Endothelial cell of umbilical vein (primary cell): ENCODE results near the gene COMT. TPM values are rescaled to one million over a fixed set of nuclear protein-coding genes. Genes with fewer than 3 reads are reported as not detected.

Experiments
- BruUV-seq: library from RNA; stranded (reverse); fragments of 400-500 nt; replicated peaks from 2 replicates; lab custom pipeline; 2021; lab: Mats Ljungman, UMichigan
- CTCF ChIA-PET: fragments of 300-600, 350-600 bp; sonication (Branson Sonifier 250); formaldehyde crosslinking; loops from one replicate; lab custom pipeline; 2021; ENCODE audit warnings: antibody characterized with exemption, inconsistent platforms; lab: Charles Lee
- POLR2A ChIA-PET: fragments of 300-600, 350-600 bp; sonication (Branson Sonifier 250); formaldehyde crosslinking; loops from one replicate; lab custom pipeline; 2021; ENCODE audit warnings: antibody characterized with exemption, inconsistent platforms; lab: Charles Lee
- DNase-seq: peaks from one replicate; pipeline ENCODE4 v3.0.0-alpha.2; 2011; ENCODE audit warnings: low read depth, low spot score
- FAIRE-seq: peaks from 2 replicates; lab custom pipeline; 2011; peaks lifted over from hg19 to GRCh38; lab: Jason Lieb, UNC
- H2AFZ ChIP-seq: 2 replicates; pipeline ENCODE4 v1.6.0; 2012; ENCODE audit warnings: low read depth, low read length, control low read depth, inconsistent platforms
- H3K27ac ChIP-seq: 2 replicates; pipeline ENCODE4 v1.5.1; 2011; ENCODE audit warnings: low read depth, mild to moderate bottlenecking, control low read depth, low read length, moderate library complexity; ENCODE audit not compliant: insufficient read depth
- H3K27me3 ChIP-seq, 2 experiments: 2 replicates each; pipeline versions ENCODE4 v1.6.0 to v1.6.1; 2011; ENCODE audit warnings: low read length in 2 of 2, mixed read lengths in 1 of 2; ENCODE audit not compliant: control insufficient read depth in 2 of 2, insufficient read depth in 2 of 2
- H3K36me3 ChIP-seq, 2 experiments: 2 replicates in 1 of 2; 3 replicates in 1 of 2; pipeline ENCODE4 v1.5.1; 2011; ENCODE audit warnings: low read length in 2 of 2, mild to moderate bottlenecking in 1 of 2, moderate library complexity in 1 of 2; ENCODE audit not compliant: control insufficient read depth in 2 of 2, insufficient read depth in 2 of 2; ENCODE audit errors: extremely low read depth in 1 of 2
- H3K4me1 ChIP-seq: 3 replicates; pipeline ENCODE4 v1.5.1; 2011; ENCODE audit warnings: mild to moderate bottlenecking, low read length; ENCODE audit not compliant: control insufficient read depth, insufficient read depth; ENCODE audit errors: extremely low read depth
- H3K4me2 ChIP-seq: 2 replicates; pipeline ENCODE4 v1.6.1; 2011; ENCODE audit warnings: low read length, control low read depth, mixed read lengths; ENCODE audit not compliant: insufficient read depth
- H3K4me3 ChIP-seq, 3 experiments: fragments of 200-600 bp in 1 of 3; sonication (generic), shearing (Covaris generic) in 1 of 3; replicated peaks in 1 of 3; 2 replicates each; pipeline ENCODE4 v1.5.1; 2011 to 2016; ENCODE audit warnings: control low read depth in 3 of 3, low read length in 3 of 3, mild to moderate bottlenecking in 2 of 3, inconsistent platforms in 1 of 3, low read depth in 1 of 3, moderate library complexity in 1 of 3; ENCODE audit not compliant: insufficient read depth in 1 of 3
- H3K79me2 ChIP-seq: 2 replicates; pipeline ENCODE4 v1.6.0; 2012; ENCODE audit warnings: low read length, inconsistent platforms; ENCODE audit not compliant: control insufficient read depth, insufficient read depth
- H3K9ac ChIP-seq: replicated peaks from 2 replicates; pipeline ENCODE3; 2011; ENCODE audit warnings: low read length, control low read depth; ENCODE audit not compliant: insufficient read depth; ENCODE audit errors: extremely low read depth
- H3K9me1 ChIP-seq: replicated peaks from 3 replicates; pipeline ENCODE4 v1.6.0; 2011; ENCODE audit warnings: mild to moderate bottlenecking, low read length; ENCODE audit not compliant: control insufficient read depth, insufficient read depth; ENCODE audit errors: extremely low read depth
- H3K9me3 ChIP-seq: replicated peaks from 2 replicates; pipeline ENCODE4 v1.5.1; 2012; ENCODE audit warnings: low read length, inconsistent platforms; ENCODE audit not compliant: control insufficient read depth, insufficient read depth
- H4K20me1 ChIP-seq: replicated peaks from 2 replicates; pipeline ENCODE3; 2011; ENCODE audit warnings: mild to moderate bottlenecking, low read length; ENCODE audit not compliant: control insufficient read depth, insufficient read depth; ENCODE audit errors: extremely low read depth
- CTCF ChIP-seq, 2 donors: IDR thresholded peaks; 1 replicate in 1 of 2; 2 replicates in 1 of 2; pipeline ENCODE4 v1.5.1; 2011; ENCODE audit warnings: low read length in 2 of 2, mild to moderate bottlenecking in 2 of 2, moderate library complexity in 2 of 2, control low read depth in 1 of 2, inconsistent platforms in 1 of 2, low read depth in 1 of 2; ENCODE audit not compliant: insufficient read depth in 1 of 2; ENCODE audit errors: extremely low read depth in 1 of 2
- EZH2 ChIP-seq: IDR thresholded peaks from 2 replicates; pipeline ENCODE4 v1.6.1; 2012; ENCODE audit warnings: borderline replicate concordance, low read depth, mild to moderate bottlenecking, moderate library complexity, low read length, inconsistent platforms; ENCODE audit not compliant: severe bottlenecking
- FOS ChIP-seq: IDR thresholded peaks from 2 replicates; pipeline ENCODE4 v1.6.1; 2011; ENCODE audit warnings: mild to moderate bottlenecking, low read length, moderate library complexity, borderline replicate concordance; ENCODE audit not compliant: insufficient read depth
- GATA2 ChIP-seq: IDR thresholded peaks from 2 replicates; pipeline ENCODE4 v1.7.0; 2011; ENCODE audit warnings: low read depth, mild to moderate bottlenecking, moderate library complexity, mixed read lengths, low read length; ENCODE audit not compliant: insufficient read length, insufficient read depth
- JUN ChIP-seq: IDR thresholded peaks from 2 replicates; pipeline ENCODE4 v1.6.1; 2011; ENCODE audit warnings: borderline replicate concordance, low read depth; ENCODE audit not compliant: insufficient read length, insufficient read depth
- MAX ChIP-seq: IDR thresholded peaks from 2 replicates; pipeline ENCODE4 v1.6.1; 2011; ENCODE audit not compliant: insufficient read depth, insufficient read length
- POLR2AphosphoS5 ChIP-seq: IDR thresholded peaks from 2 replicates; pipeline ENCODE4 v1.6.1; 2012; ENCODE audit warnings: low read depth, mild to moderate bottlenecking, control low read depth, low read length, moderate library complexity; ENCODE audit not compliant: insufficient read depth
- dilution Hi-C: fragments of 300-500 bp; cut with MboI; formaldehyde crosslinking; loops from one replicate; pipeline ENCODE4 v1.15.0; 2019; ENCODE audit warnings: low sequenced_read_pairs; ENCODE audit not compliant: extremely low pct_ligation_motif_present
- intact Hi-C: fragments of 100-400 bp; cut with micrococcal nuclease; formaldehyde crosslinking; loops from one replicate; pipeline ENCODE4 v1.10.0; 2022
- polyA plus RNA-seq, 4 experiments: library from polyadenylated mRNA; depleted of rRNA in 3 of 4; stranded (reverse) in 3 of 4; unstranded in 1 of 4; fragments of >200 nt; gene quantifications; 2 replicates each; pipeline versions ENCODE4 v1.2.1 to v1.2.3, GENCODE V29; 2011 to 2012; ENCODE audit warnings: missing spikeins in 1 of 4
- total RNA-seq: library from RNA; stranded (reverse); gene quantifications from 2 replicates; pipeline ENCODE4 v1.2.3, GENCODE V29; 2021

Gene COMT
- total and polyA plus RNA-seq, 2 donors (not counting 3 experiments of a cell fraction or from before 2014, with no cell fraction given) = 221 to 537 TPM

- CTCF ChIA-PET = interaction anchor here (0.8 to 12.2 kb wide), 5 partner anchors 10 to 50 kb away, joined by 3 to 304 read pairs (median 7); no protein-coding TSS in a partner anchor
- H3K4me2 ChIP-seq = no peak overlapping the region
- POLR2A ChIA-PET = no interaction called here
- dilution Hi-C loops (no loop called here), intact Hi-C loops (no loop called here)
- no TSS peak for BruUV-seq
- TF ChIP-seq EZH2 (no peak), GATA2 (no peak), CTCF (IDR thresholded peaks at IDR 0.05; ENCODE audit: extremely low read depth in 1 of 2, insufficient read depth in 1 of 2, low read depth in 1 of 2, low read length in 2 of 2) (no peak), JUN (no peak), FOS (no peak), POLR2AphosphoS5 (no peak), MAX (no peak)
- no peak overlapping the region for H2AFZ ChIP-seq
- H3K79me2 ChIP-seq = no peaks in the 10 kb centered on the region
- H3K27ac ChIP-seq = no peak overlapping the region
- no peaks in the 10 kb centered on the region for H3K9me1 ChIP-seq
- no peak for DNase-seq
- H3K9ac ChIP-seq = no peak overlapping the region
- H3K36me3 ChIP-seq = peaks cover 14 to 55% of the 10 kb centered on the region in 2 experiments
- no peaks in the 10 kb centered on the region for H3K9me3 ChIP-seq
- no peaks in the 10 kb centered on the region for H3K27me3 ChIP-seq
- FAIRE-seq = no peak
- no peaks in the 10 kb centered on the region for H4K20me1 ChIP-seq
- no peak overlapping the region for H3K4me3 ChIP-seq
- peaks cover 19% of the 10 kb centered on the region for H3K4me1 ChIP-seq
These were observed 31.3 kb downstream of the COMT start for GRCh38 chr22:19972652-19973550.
